Stimulated activated CD4-positive, alpha-beta T cell treated with anti-CD3 and anti-CD28 coated beads, Interleukin-12 subunit alpha, Interleukin-12 subunit beta, amount 100 ng/mL, for 48 hours (primary cell): ENCODE data around the gene ADAMTS16.
"Not testable (repeated sequence)": the region's sequence is repeated elsewhere in the genome, so short reads cannot be mapped to it uniquely, and the experiment has no call there.

Experiments used
- DNase-seq, 3 donors: peaks; one replicate each; pipeline ENCODE4 v3.0.0-alpha.2; 2020; ENCODE audit warnings: low read depth in 2 of 3, low spot score in 1 of 3

Gene ADAMTS16, protein sequence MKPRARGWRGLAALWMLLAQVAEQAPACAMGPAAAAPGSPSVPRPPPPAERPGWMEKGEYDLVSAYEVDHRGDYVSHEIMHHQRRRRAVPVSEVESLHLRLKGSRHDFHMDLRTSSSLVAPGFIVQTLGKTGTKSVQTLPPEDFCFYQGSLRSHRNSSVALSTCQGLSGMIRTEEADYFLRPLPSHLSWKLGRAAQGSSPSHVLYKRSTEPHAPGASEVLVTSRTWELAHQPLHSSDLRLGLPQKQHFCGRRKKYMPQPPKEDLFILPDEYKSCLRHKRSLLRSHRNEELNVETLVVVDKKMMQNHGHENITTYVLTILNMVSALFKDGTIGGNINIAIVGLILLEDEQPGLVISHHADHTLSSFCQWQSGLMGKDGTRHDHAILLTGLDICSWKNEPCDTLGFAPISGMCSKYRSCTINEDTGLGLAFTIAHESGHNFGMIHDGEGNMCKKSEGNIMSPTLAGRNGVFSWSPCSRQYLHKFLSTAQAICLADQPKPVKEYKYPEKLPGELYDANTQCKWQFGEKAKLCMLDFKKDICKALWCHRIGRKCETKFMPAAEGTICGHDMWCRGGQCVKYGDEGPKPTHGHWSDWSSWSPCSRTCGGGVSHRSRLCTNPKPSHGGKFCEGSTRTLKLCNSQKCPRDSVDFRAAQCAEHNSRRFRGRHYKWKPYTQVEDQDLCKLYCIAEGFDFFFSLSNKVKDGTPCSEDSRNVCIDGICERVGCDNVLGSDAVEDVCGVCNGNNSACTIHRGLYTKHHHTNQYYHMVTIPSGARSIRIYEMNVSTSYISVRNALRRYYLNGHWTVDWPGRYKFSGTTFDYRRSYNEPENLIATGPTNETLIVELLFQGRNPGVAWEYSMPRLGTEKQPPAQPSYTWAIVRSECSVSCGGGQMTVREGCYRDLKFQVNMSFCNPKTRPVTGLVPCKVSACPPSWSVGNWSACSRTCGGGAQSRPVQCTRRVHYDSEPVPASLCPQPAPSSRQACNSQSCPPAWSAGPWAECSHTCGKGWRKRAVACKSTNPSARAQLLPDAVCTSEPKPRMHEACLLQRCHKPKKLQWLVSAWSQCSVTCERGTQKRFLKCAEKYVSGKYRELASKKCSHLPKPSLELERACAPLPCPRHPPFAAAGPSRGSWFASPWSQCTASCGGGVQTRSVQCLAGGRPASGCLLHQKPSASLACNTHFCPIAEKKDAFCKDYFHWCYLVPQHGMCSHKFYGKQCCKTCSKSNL

DNA sequence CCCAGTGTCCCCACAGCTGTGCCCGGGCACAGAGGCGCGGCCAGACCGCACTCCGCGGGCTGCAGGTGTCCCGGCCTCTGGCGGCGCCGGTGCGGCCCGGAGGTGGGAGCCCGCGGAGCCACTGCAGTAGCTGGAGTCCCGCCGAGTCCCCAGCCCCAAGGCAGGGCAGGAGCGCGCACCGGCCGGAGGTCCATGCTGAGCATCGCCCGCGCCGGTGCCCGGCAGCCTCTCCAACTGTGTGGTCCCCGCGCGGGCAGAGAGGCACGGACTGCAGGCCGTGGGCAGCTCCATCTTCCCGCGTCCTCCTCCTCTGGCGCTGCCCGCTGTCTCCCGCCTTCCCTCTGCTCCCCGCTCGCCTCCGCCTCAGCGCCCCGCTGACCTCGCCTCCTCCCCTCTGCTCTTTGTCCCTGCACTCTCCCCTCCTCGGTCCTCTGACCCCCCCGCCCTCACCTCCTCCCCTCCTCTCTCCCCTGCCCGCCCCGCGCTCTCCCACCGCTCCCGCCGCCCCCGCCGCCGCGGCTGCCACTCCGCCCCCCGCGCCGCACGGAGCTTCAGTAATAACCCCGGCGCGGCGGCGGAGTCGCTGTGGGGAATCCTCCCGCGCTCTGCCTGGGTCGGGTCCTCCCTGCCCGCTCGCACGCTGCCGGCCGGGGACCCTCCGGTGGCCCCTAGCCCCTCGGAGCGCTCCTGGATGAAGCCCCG lies at the start of gene ADAMTS16:
Gene ADAMTS16 (plus strand): TSS at position 554 of the 702 bp plus-strand sequence. CDS start 138 bp downstream, at position 692.
- no peak for DNase-seq

DNA sequence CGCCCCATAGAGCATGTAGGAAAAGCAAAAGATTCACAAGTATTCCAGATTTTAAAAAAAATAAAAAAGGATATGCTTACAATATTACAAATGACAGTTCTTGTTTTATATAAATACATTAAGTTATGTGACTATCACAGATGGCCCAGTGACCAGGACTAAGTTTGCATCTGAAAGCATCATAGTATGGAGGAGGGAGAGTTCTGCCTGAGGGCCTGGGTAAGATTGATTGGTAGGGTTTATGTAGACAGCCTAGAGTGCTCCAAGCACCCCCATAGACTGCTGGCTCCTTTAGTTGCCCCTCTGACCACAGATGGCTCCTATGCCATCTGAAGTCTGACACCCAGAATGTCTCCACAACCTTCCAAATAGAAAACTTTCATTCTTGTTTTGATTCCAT lies 48.0 kb upstream of the ADAMTS16 start:
- no peak for DNase-seq

DNA sequence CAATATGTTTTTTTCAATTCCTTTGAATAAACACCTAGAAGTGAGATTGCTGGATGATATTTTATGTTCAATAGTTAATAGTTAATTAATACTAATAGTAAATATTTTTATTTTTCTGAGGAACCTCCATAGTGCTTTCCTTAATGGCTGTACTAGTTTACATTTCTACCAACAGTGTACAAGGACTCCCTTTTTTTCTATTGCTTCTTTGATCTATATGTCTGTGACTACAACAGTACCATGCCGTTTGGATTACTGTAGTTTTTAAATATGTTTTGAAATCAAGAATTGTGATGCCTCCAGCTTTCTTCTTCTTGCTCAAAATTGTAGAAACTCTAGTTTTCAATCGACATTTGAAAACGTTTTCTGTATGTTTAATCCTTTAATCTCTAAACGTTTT lies 39.5 kb upstream of the ADAMTS16 start:
- DNase-seq, result no peak

DNA sequence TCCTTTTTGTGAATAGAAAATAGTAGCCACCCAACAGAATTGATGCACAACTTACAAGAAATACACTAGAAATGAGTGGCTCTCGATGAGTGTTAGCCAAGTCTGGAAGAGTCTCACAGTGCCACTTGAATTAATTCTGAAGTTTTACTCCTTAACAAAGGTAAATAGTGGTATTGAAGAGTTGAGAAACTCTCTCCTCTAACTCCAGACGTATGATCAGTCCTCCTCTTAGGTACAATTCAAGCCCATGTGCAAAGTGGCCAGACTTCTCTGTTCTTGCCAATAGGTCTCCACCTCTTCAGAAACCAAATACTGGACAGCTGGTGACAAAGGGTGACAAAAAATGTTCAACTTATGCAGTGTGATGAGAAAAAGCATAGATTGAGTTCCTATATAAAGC lies 38.5 kb upstream of the ADAMTS16 start:
- DNase-seq, result no peak

DNA sequence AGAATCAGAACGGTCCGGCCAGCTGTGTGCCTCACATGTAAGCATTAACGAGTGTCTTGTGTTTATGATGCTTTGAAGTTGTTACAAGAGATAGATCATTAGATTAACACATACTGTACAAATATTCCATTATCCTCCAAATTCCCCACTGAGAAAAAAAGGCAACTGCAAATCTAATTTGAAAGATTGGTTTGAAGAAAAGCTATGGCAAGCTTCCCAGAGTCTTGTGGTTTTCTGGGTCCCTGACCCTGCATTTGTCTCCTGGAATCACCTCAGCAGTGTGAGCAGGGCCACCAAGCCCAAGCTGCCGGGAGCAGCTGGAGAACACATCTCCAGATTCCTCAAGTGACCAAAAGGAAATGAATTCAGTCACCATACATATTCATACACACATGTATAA lies 36.9 kb upstream of the ADAMTS16 start:
- DNase-seq, result no peak

DNA sequence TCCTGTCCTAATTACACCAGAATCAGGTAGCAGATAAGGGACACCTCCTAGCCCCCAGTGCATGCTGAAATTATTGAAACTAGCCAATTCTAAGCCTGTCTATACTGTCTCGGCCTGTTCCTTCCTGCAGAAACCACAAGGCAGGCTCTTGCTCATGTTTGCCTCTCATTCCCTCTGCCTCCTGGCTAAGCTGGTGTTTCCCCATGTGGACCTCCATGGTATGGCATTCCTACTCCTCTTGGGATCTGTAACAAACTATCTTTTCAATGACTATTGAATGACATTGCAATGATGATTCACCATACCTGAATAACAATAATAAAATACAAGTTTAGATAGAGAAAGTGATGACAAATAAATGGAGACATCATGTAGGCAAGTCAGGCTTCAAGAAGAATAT lies 35.6 kb upstream of the ADAMTS16 start:
- DNase-seq, result no peak

DNA sequence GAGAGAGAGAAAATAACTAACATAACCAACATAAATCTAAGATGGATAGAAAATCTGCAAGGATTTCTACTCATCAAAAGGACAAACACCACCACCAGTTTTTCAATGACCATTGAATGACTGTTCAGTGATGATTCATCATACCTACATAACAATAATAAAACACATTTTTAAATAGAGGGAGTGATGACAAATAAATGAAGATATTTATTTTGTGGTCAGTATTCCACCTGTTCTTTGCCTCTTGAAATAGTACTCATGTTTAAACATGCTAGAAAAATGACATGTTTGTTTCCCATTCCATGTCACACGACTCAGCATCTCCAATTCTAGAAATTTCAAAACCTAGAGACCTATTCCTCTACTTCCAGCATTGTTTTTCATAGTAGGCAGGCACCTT lies 34.6 kb upstream of the ADAMTS16 start:
- no peak for DNase-seq

DNA sequence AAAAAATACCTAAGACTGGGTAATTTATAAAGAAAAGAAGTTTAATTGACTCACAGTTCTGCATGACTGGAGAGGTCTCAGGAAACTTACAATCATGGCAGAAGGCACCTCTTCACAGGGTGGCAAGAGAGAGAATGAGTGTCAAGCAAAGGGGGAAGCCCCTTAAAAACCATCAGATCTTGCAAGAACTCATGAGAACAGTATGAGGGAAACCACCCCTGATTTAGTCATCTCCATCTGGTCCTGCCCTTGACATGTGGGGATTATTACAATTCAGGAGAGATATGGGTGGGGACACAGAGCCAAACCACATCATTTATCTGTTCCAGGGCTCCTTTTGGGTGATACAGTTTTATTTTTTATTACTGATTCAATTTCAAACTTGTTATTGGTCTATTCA lies 23.2 kb upstream of the ADAMTS16 start:
- no peak for DNase-seq

DNA sequence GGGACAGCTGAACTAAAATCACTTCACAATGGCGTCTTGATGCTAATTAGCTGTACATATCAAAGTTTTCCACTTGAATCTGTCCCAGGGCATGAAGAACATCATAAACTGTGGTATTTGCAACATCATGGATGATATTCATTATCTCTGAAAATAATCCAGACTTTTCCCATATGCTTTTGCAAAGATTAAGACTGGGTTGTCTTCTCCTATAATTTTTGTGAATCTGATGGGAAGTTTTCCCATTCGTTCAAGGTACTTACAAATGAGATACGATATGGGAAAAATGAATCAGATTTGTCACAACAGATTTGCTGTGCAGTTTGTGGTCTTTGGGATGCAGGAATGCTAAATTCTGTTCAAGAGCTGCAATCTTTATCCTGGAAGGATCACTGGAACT lies 17.4 kb upstream of the ADAMTS16 start:
- DNase-seq, result no peak

DNA sequence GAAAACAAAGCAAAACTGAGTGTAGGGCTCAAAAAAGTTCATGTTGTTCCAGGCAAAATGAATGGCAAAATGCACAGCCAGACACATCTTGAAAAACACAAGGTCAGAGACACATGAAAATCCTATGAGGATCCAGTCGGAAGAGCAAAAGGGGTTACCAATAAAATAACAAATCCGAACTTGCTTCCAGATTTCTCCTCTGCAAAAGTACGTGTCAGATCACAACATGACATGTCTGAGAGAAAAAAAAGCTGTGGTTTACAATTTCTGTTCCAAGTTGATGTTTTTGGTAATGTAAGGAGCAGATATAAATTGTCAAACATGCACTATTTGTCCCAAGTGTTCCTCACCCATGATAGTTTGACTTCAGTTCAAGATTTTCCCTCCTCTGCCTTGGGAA lies 15.9 kb upstream of the ADAMTS16 start:
- DNase-seq, result no peak

DNA sequence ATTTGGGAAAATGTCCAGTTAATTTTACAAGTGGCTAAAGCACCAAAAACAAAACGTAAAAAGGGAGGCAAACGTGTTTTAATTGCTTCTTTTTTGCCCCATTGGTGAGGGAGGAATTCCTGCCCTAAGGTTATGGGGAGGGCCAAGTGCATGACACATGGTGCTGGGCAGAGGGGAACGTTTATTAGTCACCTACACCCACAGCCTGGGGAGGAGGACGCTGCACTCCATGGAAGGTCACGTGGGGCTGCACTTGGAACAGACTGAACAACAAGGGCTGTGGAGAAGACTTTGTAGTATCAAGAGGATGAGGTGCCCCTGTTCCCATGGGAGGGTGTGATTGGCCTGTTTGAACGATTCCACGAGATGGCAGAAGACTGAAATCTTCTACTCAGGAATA lies 13.7 kb upstream of the ADAMTS16 start:
- DNase-seq, result no peak

DNA sequence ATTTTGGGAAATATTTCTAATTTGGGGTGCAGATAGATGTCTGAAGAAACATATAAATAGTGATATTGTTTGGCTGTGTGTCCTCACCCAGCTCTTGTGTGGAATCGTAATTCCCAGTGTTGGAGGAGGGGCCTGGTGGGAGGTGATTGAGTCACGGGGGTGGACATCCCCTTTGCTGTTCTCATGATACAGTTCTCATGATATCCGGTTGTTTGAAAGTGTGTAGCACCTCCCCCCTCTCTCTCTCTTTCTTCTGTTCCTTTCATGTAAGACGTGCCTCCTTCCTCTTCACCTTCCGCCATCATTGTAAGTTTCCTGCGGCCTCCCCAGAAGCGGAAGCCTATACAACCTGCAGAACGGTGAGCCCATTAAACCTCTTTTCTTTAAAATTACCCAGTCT lies 11.4 kb upstream of the ADAMTS16 start:
- DNase-seq, result no peak

DNA sequence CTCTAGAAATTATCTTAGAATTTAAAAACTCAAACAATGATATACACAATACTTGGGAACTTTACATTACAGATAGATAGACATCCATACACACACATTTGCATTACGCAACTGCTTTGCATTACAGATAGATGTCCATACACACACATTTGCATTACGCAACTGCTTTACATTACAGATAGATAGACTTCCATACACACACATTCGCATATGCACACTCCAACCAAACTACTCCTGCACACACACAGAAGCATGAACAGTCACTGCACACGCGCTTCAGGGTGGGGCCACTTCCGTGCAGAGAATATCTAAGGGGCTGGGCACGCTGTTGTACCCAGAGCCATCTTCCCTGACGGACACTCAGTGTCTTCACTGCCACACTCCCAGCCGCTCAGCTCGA lies 7.9 kb upstream of the ADAMTS16 start:
- DNase-seq, result no peak

DNA sequence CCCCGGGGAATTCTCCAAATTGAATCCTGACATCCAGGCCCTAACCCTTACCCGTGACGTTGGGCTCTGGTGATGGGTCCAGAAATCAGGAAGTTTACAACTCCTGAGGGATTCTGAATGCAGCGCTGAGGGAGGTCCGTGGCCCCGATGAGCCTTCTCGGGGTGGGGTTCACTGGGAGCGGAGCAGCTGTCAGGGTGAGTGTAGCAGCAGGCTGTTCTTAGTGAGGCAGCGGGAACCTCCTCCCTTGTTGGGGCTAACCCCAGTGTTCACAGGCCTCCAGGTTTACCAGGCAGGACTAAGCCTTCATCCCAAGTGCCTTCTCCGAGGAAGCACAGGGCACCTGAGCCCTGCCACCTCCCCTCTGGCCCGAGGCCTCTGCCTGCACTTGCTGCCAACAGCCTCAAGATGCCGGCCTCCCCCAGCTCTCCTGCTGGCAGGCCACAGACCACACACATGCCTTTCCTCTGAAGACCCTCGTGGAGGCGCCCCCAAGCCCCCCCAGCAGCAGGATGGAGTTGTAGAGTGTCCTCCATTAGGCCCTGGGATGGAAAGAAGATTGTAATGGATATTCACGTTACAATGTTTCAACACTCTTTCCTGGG lies 7.3 kb upstream of the ADAMTS16 start:
- DNase-seq, result no peak

DNA sequence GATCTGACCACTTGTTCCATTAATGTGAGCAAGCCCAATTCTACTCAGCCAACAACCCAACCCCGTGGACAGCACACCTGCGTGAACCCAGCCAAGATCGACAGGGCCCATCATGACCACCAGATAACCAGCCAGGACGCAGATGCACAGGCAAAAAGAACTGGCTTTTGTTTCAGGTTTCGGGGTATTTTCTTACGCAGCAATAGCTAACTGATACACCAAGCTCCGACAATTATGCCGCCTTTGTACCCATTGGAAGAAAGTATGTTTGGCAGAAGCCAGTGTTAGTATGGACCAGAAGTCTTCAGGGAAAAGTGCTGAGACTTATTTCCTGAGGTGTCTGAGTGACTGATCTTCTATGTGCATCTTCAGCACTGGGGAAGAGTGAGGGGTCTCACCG lies 6.0 kb upstream of the ADAMTS16 start:
- no peak for DNase-seq

DNA sequence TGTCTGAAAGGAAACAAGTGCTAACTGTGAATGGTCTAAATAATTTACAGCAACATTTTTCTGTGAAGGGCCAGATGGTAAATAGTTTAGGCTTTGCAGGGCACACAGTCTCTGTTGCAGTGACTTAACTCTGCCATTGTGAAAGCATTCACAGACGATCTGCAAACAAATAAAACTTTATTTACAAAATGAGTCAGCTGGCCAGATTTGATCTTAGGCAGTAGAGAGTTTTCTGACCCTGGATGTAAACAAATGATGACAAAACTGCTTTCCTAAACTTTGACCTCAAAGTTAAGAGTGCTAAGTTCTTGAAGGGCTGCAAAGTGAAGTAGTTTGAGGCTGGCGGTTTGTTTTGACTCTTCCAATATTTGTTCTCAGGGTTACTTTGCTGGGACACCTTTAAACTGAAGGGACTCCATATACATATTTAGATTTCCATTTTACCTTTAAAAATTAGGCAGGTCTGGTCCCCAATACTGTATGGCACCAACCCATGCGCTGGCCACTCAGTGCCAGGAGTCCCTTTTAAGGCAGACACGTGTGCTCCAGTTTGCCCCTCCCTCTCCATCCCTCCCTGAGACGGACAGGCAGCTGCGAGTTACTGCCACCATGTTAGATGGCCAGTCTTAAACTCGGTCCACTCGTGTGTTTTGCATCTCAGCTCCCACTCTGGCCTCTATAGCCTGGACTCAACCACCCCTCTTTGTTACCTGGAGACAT lies 4.0 kb upstream of the ADAMTS16 start:
- no peak for DNase-seq

DNA sequence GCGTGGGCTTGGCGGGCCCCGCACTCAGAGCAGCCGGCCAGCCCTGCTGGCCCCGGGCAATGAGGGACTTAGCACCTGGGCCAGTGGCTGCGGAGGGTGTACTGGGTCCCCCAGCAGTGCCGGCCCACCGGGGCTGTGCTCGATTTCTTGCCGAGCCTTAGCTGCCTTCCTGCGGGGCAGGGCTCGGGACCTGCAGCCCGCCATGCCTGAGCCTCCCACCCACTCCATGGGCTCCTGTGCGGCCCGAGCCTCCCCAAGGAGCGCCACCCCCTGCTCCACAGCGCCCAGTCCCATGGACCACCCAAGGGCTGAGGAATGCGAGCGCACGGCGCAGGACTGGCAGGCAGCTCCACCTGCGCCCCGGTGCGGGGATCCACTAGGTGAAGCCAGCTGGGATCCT lies 2.3 kb upstream of the ADAMTS16 start:
- not testable (repeated sequence) for DNase-seq

DNA sequence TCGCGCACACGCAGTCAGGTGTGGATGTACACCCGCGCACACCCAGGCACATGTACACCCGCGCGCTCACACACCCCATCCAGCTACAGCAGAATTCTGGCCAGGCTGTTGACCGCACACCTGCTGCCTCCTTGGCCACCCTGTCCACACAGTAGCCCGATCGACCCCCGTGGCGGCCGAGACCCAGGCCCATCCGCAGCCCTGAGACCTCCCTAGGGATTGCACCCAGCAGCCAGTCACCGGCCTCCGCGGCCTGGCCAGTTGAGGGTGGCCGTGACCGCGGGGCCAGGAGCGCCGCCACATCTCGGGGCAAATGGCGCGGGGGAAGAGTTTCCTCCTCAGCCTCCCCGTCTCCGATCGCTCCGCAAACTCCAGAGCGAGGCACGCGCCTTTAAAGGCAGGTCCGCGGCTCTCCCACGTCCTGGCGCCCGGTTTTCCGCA lies 774 bp upstream of the ADAMTS16 start:
- no peak for DNase-seq

DNA sequence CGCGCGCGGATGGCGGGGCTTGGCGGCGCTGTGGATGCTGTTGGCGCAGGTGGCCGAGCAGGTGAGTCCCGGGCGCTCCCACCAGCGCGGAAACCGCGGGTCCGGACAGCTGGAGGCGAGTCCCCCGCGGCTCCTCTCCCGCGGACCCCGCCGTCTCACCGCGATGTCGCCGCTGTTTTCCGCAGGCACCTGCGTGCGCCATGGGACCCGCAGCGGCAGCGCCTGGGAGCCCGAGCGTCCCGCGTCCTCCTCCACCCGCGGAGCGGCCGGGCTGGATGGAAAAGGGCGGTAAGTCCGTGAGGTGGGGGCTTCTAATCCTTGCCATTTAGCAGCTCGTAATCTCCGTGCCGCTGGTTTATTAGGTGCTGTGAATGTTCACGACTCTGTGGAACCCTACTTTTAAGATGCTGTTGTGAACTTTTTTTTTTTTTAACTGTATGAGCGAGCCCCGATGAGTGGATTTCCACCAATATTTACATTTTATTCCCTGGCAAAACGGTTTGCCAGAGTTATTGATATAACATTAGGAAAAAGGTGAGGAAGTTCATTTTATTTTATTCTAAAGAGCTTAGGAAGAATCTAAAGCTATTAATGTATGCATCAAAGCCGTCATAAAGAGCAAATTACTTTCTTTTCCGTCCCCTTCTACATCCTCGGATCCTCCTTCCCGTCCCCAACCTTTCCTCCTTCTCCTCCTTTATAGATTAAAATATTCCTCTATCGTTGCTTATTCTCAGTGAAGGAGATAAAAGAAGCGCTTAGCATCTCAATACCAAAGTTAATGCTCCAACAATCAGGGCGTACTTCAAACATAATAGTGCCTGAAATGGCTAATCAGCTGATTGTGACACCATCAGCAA lies 579 bp downstream of the ADAMTS16 start:
- DNase-seq, result no peak
